GM19455 (cell line): ENCODE data around the gene IFI30.
"Not testable (repeated sequence)": the region's sequence is repeated elsewhere in the genome, so short reads cannot be mapped to it uniquely, and the experiment has no call there.

ENCODE experiments used
- ATAC-seq: cut with Tn5 transposase; IDR thresholded peaks from one replicate; pipeline ENCODE4 v1.9.1; 2021; ENCODE audit not compliant: unreplicated experiment

The IFI30 gene

GRCh38 chr19:18152442-18152816, 21.2 kb upstream of the IFI30 start:
- ATAC-seq, result peak; percentile 57

GRCh38 chr19:18152817-18153555, 20.6 kb upstream of the IFI30 start, which contains the start of gene PIK3R2:
PIK3R2 (plus strand) TSS chr19:18153163; CDS start chr19:18155880, 2,717 bp downstream.
- peak; percentile 61 for ATAC-seq

GRCh38 chr19:18153556-18154134, 20.0 kb upstream of the IFI30 start:
- peak; percentile 2 for ATAC-seq

- ATAC-seq, result no peak
Measured at GRCh38 chr19:18155095-18156087, 18.2 kb upstream of the IFI30 start.

GRCh38 chr19:18156268-18156667, 17.3 kb upstream of the IFI30 start:
- ATAC-seq, result no peak

- no peak for ATAC-seq
Measured at GRCh38 chr19:18156841-18157464, 16.7 kb upstream of the IFI30 start.

- ATAC-seq, result no peak
Measured at GRCh38 chr19:18157465-18158063, 16.0 kb upstream of the IFI30 start.

- no peak for ATAC-seq
Measured at GRCh38 chr19:18158467-18158866, 15.1 kb upstream of the IFI30 start.

- ATAC-seq, result not testable (repeated sequence)
Measured at GRCh38 chr19:18159059-18159616, 14.5 kb upstream of the IFI30 start.

GRCh38 chr19:18159810-18160209, 13.8 kb upstream of the IFI30 start:
- ATAC-seq, result no peak

GRCh38 chr19:18160493-18160970, 13.1 kb upstream of the IFI30 start:
- ATAC-seq, result no peak

- ATAC-seq, result peak; percentile 65
Measured at GRCh38 chr19:18160971-18161635, 12.5 kb upstream of the IFI30 start.

- ATAC-seq, result no peak
Measured at GRCh38 chr19:18161636-18162002, 12.0 kb upstream of the IFI30 start.

- no peak for ATAC-seq
Measured at GRCh38 chr19:18164072-18164471, 9.5 kb upstream of the IFI30 start.

GRCh38 chr19:18165794-18166544, 7.6 kb upstream of the IFI30 start:
- no peak for ATAC-seq

- no peak for ATAC-seq
Measured at GRCh38 chr19:18167011-18167410, 6.6 kb upstream of the IFI30 start.

GRCh38 chr19:18167975-18168645, 5.5 kb upstream of the IFI30 start:
- ATAC-seq, result no peak

- ATAC-seq, result no peak
Measured at GRCh38 chr19:18168673-18169381, 4.8 kb upstream of the IFI30 start.
